ENCODE measurements around the gene SLC44A2. TPM values are rescaled to one million over a fixed set of nuclear protein-coding genes. Genes with fewer than 3 reads are reported as not detected.
A peak's percentile ranks its signal among the peaks of the same experiment; 100 is the strongest.

The SLC44A2 gene
- total and polyA plus RNA-seq, 3 experiments from 2014 or later, result 70.5 to 285 (median 88.2) TPM

DNA sequence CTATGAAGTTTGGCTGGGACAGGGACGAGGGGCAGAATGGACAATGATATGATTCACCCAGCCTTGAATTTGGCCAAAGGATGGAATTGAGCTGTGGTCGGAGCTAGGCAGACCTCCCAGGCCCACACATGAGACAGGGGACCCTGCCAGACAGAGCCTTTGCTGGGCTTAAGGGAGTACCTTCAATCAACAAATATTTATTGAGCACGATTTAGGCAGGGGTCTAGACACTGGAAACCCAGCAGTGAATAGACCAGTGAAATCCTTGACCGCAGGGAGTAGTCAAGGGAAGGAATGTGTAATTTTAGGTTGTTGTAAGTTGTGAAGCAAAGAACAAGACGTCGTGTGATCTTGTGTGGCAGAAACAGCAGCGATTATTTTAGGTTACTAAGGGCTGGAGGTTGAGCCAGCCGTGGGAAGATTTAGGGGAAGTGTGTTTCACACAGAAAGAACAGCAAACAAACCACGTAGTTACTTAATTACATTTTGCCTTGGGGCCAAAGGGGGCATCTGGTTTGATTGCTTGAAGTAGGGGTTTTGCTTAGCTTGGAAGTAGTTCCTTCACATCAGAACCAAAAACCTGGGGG is 21.4 kb upstream of the SLC44A2 start:
- ChIA-PET POLR2A (interaction anchor here (0.6 to 3.7 kb wide), 13 partner anchors 7 to 357 kb away, joined by 3 to 28 read pairs (median 5); partner anchors contain the start of gene TMED1), CTCF (interaction anchor here (1.0 to 8.4 kb wide), 5 partner anchors 15 to 96 kb away, joined by 3 to 76 read pairs (median 19); no protein-coding TSS in a partner anchor)
- peaks cover 22% of the 10 kb centered on the region for H3K4me1 ChIP-seq (ENCODE audit: insufficient read depth, low read length)
- H3K9me3 ChIP-seq (ENCODE audit: low read length), result no peaks in the 10 kb centered on the region
- H3K4me3 ChIP-seq (ENCODE audit: low read length), result peak overlapping the region; percentile 84
- H3K27ac Mint-ChIP-seq, result peak overlapping the region; percentile 75 to 99 (median 98)
- no peaks in the 10 kb centered on the region for H3K9me3 Mint-ChIP-seq
- peaks cover 23 to 46% (median 29%) of the 10 kb centered on the region in 3 donors for H3K4me1 Mint-ChIP-seq
- H3K4me3 Mint-ChIP-seq, result peak overlapping the region; percentile 97 to 99 (median 99)
- peak overlapping the region; percentile 89 for H3K27ac ChIP-seq (ENCODE audit: low read depth, low read length)
- H3K27me3 ChIP-seq (ENCODE audit: insufficient read depth, low read length, poor library complexity, severe bottlenecking), result no peaks in the 10 kb centered on the region
- H3K27me3 Mint-ChIP-seq, result no peaks in the 10 kb centered on the region
- no peaks in the 10 kb centered on the region for H3K36me3 ChIP-seq (ENCODE audit: insufficient read depth, low read length)
- DNase-seq, result peak in 4 of 5 donors; percentile 10 to 74 (median 58)
- peaks cover 0 to 15% (median 2%) of the 10 kb centered on the region in 3 donors for H3K36me3 Mint-ChIP-seq

- H3K27ac Mint-ChIP-seq, result peak overlapping the region; percentile 75 to 99 (median 98)
- Histone ChIP-seq H3K4me1 (ENCODE audit: insufficient read depth, low read length) (peaks cover 22% of the 10 kb centered on the region), H3K36me3 (ENCODE audit: insufficient read depth, low read length) (no peaks in the 10 kb centered on the region), H3K9me3 (ENCODE audit: low read length) (no peaks in the 10 kb centered on the region), H3K27me3 (ENCODE audit: insufficient read depth, low read length, poor library complexity, severe bottlenecking) (no peaks in the 10 kb centered on the region), H3K4me3 (ENCODE audit: low read length) (peak overlapping the region; percentile 29), H3K27ac (ENCODE audit: low read depth, low read length) (peak overlapping the region; percentile 89)
- H3K9me3 Mint-ChIP-seq, result no peaks in the 10 kb centered on the region
- H3K27me3 Mint-ChIP-seq, result no peaks in the 10 kb centered on the region
- DNase-seq, result peak in 1 of 5 donors; percentile 9
- POLR2A ChIA-PET, result interaction anchor here (0.6 to 3.7 kb wide), 11 partner anchors 7 to 357 kb away, joined by 3 to 28 read pairs (median 5); partner anchors contain the start of gene TMED1
- H3K36me3 Mint-ChIP-seq, result peaks cover 0 to 15% (median 2%) of the 10 kb centered on the region in 3 donors
- peak overlapping the region; percentile 97 to 99 (median 99) for H3K4me3 Mint-ChIP-seq
- H3K4me1 Mint-ChIP-seq, result peaks cover 23 to 46% (median 29%) of the 10 kb centered on the region in 3 donors
- CTCF ChIA-PET, result interaction anchor here (1.3 to 8.4 kb wide), 4 partner anchors 14 to 95 kb away, joined by 4 to 76 read pairs (median 28); no protein-coding TSS in a partner anchor
These were observed 20.8 kb upstream of the SLC44A2 start for GRCh38 chr19:10604460-10604980.

DNA sequence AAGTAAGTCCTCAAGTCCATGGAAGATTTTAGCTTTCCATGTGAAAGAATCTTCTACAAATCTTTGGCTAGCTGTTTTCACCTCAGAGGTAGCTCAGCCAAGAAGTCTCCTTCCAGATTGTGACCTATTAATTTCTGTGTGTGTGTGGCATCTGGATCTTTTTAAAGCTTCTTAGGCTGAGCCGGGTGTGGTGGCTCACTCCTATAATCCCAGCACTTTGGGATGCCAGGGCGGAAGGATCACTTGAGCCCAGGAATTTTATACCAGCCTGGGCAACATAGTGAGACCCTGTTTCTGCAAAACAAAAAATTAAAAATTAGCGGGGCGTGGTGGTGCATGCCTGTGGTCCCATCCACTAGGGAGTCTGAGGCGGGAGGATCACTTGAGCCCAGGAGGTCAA is 13.4 kb upstream of the SLC44A2 start:
- DNase-seq, result no peak
- Histone ChIP-seq H3K36me3 (ENCODE audit: insufficient read depth, low read length) (no peaks in the 10 kb centered on the region), H3K27ac (ENCODE audit: low read depth, low read length) (no peak overlapping the region), H3K9me3 (ENCODE audit: low read length) (no peaks in the 10 kb centered on the region), H3K4me3 (ENCODE audit: low read length) (no peak overlapping the region), H3K27me3 (ENCODE audit: insufficient read depth, low read length, poor library complexity, severe bottlenecking) (no peaks in the 10 kb centered on the region), H3K4me1 (ENCODE audit: insufficient read depth, low read length) (peaks cover 15% of the 10 kb centered on the region)
- Mint-ChIP-seq H3K4me1 (peaks cover 25 to 50% (median 28%) of the 10 kb centered on the region in 3 donors), H3K4me3 (no peak overlapping the region), H3K27ac (peak overlapping the region in 3 of 8 donors; percentile 7 to 52 (median 24)), H3K36me3 (peaks cover 0 to 24% (median 3%) of the 10 kb centered on the region in 3 donors), H3K27me3 (peaks cover 0 to 3% of the 10 kb centered on the region in 2 donors), H3K9me3 (no peaks in the 10 kb centered on the region)
- ChIA-PET POLR2A (interaction anchor here (1.1 kb wide), 1 partner anchor 8 kb away, joined by 5 read pairs; no protein-coding TSS in a partner anchor), CTCF (interaction anchor here (0.5 to 2.1 kb wide), 5 partner anchors 11 to 88 kb away, joined by 3 to 18 read pairs (median 3); no protein-coding TSS in a partner anchor)

DNA sequence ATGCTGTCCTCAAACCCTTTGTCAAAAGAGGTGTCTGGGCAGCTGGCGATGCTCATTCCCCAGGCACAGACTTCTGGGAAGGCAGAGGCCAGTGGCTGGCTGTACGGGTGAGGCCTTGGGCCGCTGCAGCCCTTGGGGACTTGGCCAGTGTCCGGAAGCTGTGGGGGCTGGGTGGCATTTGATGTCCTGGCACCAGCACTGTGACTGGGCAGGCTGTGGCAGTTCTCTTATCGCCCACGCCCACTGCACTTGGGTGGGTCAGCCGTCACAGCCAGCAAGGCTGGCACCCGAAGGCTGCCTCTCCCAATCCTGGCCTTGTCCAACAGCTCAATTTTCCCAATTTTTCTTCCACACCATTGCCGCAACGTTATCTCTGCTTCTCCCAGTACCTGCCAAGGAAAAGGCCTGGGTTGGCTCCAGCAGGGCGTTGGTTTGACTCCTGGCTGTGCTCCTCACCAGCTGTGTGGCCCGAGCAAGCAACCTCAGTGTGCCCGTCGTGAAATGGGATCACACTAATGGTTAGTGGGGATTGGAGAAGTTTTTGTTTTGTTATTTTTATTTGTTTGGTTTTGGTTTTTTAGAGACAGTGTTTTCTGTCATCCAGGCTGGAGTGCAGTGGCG is 12.7 kb upstream of the SLC44A2 start:
- no peak for DNase-seq
- no peak overlapping the region for H3K4me3 ChIP-seq (ENCODE audit: low read length)
- Mint-ChIP-seq H3K27me3 (peaks cover 0 to 3% of the 10 kb centered on the region in 2 donors), H3K9me3 (no peaks in the 10 kb centered on the region), H3K4me3 (peak overlapping the region in 1 of 7 donors; percentile 66), H3K4me1 (peaks cover 29 to 52% (median 30%) of the 10 kb centered on the region in 3 donors), H3K36me3 (peaks cover 0 to 25% (median 1%) of the 10 kb centered on the region in 3 donors), H3K27ac (peak overlapping the region in 3 of 8 donors; percentile 7 to 66 (median 60))
- ChIA-PET POLR2A (interaction anchor here (0.6 kb wide), 1 partner anchor 8 kb away, joined by 3 read pairs; no protein-coding TSS in a partner anchor), CTCF (interaction anchor here (0.6 to 2.1 kb wide), 4 partner anchors 10 to 32 kb away, joined by 3 to 18 read pairs (median 3); no protein-coding TSS in a partner anchor)
- H3K4me1 ChIP-seq (ENCODE audit: insufficient read depth, low read length), result peaks cover 15% of the 10 kb centered on the region
- H3K36me3 ChIP-seq (ENCODE audit: insufficient read depth, low read length), result peaks cover 4% of the 10 kb centered on the region
- H3K9me3 ChIP-seq (ENCODE audit: low read length), result no peaks in the 10 kb centered on the region
- H3K27ac ChIP-seq (ENCODE audit: low read depth, low read length), result no peak overlapping the region
- H3K27me3 ChIP-seq (ENCODE audit: insufficient read depth, low read length, poor library complexity, severe bottlenecking), result no peaks in the 10 kb centered on the region

GRCh38 chr19:10615429-10616023 is 9.8 kb upstream of the SLC44A2 start:
- Histone ChIP-seq H3K36me3 (ENCODE audit: insufficient read depth, low read length) (peaks cover 6% of the 10 kb centered on the region), H3K27me3 (ENCODE audit: insufficient read depth, low read length, poor library complexity, severe bottlenecking) (no peaks in the 10 kb centered on the region), H3K4me1 (ENCODE audit: insufficient read depth, low read length) (peaks cover 19% of the 10 kb centered on the region), H3K4me3 (ENCODE audit: low read length) (peak overlapping the region; percentile 39), H3K9me3 (ENCODE audit: low read length) (no peaks in the 10 kb centered on the region), H3K27ac (ENCODE audit: low read depth, low read length) (no peak overlapping the region)
- peaks cover 0 to 3% of the 10 kb centered on the region in 2 donors for H3K27me3 Mint-ChIP-seq
- peaks cover 0 to 33% (median 1%) of the 10 kb centered on the region in 3 donors for H3K36me3 Mint-ChIP-seq
- no peaks in the 10 kb centered on the region for H3K9me3 Mint-ChIP-seq
- H3K4me3 Mint-ChIP-seq, result peak overlapping the region in 6 of 7 donors; percentile 33 to 69 (median 60)
- DNase-seq, result no peak
- POLR2A ChIA-PET, result interaction anchor here (0.7 kb wide), 1 partner anchor 15 kb away, joined by 4 read pairs; no protein-coding TSS in a partner anchor
- peaks cover 32 to 56% (median 37%) of the 10 kb centered on the region in 3 donors for H3K4me1 Mint-ChIP-seq
- CTCF ChIA-PET, result interaction anchor here (0.6 to 1.6 kb wide), 3 partner anchors 29 to 102 kb away, joined by 3 read pairs; partner anchors contain the start of gene DNM2
- peak overlapping the region in 6 of 8 donors; percentile 59 to 96 (median 86) for H3K27ac Mint-ChIP-seq

- H3K36me3 ChIP-seq (ENCODE audit: insufficient read depth, low read length), result peaks cover 6% of the 10 kb centered on the region
- peaks cover 0 to 43% (median 3%) of the 10 kb centered on the region in 3 donors for H3K36me3 Mint-ChIP-seq
These were observed 7.8 kb upstream of the SLC44A2 start for GRCh38 chr19:10617409-10618121.

DNA sequence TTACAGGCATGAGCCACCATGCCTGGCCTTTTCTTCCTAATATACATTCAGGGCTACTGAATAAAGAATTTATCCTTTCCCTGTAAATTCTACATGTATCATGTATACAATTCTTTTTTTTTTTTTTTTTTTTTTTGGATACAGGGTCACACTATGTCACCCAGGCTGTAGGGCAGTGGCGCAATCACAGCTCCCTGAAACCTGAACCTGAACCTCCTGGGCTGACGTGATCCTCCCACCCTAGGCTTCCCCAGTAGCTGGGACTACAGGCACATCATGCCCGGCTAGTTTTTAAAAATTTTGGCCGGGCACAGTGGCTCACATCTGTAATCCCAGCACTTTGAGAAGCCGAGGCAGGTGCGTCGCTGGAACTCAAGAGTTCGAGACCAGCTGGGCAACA is 6.5 kb upstream of the SLC44A2 start:
- Histone ChIP-seq H3K4me3 (ENCODE audit: low read length) (no peak overlapping the region), H3K27me3 (ENCODE audit: insufficient read depth, low read length, poor library complexity, severe bottlenecking) (no peaks in the 10 kb centered on the region), H3K9me3 (ENCODE audit: low read length) (no peaks in the 10 kb centered on the region), H3K36me3 (ENCODE audit: insufficient read depth, low read length) (peaks cover 6% of the 10 kb centered on the region), H3K27ac (ENCODE audit: low read depth, low read length) (no peak overlapping the region), H3K4me1 (ENCODE audit: insufficient read depth, low read length) (peaks cover 31% of the 10 kb centered on the region)
- CTCF ChIA-PET, result interaction anchor here (1.6 to 5.2 kb wide), 2 partner anchors 15 to 38 kb away, joined by 5 to 19 read pairs; no protein-coding TSS in a partner anchor
- H3K27me3 Mint-ChIP-seq, result no peaks in the 10 kb centered on the region
- POLR2A ChIA-PET, result no interaction called here
- H3K9me3 Mint-ChIP-seq, result no peaks in the 10 kb centered on the region
- no peak overlapping the region for H3K4me3 Mint-ChIP-seq
- DNase-seq, result no peak
- H3K27ac Mint-ChIP-seq, result no peak overlapping the region
- H3K36me3 Mint-ChIP-seq, result peaks cover 0 to 38% (median 2%) of the 10 kb centered on the region in 3 donors
- H3K4me1 Mint-ChIP-seq, result peaks cover 41 to 61% (median 57%) of the 10 kb centered on the region in 3 donors

More at GRCh38 chr19:10617409-10618121, 7.8 kb upstream of the SLC44A2 start:
- Mint-ChIP-seq H3K27me3 (peaks cover 0 to 3% of the 10 kb centered on the region in 2 donors), H3K27ac (peak overlapping the region in 7 of 8 donors; percentile 51 to 81 (median 69)), H3K4me3 (peak overlapping the region in 2 of 7 donors; percentile 41 to 42), H3K9me3 (no peaks in the 10 kb centered on the region), H3K4me1 (peaks cover 43 to 60% (median 52%) of the 10 kb centered on the region in 3 donors)
- peaks cover 23% of the 10 kb centered on the region for H3K4me1 ChIP-seq (ENCODE audit: insufficient read depth, low read length)
- DNase-seq, result no peak
- ChIA-PET POLR2A (interaction anchor here (1.1 kb wide), 1 partner anchor 13 kb away, joined by 3 read pairs; no protein-coding TSS in a partner anchor), CTCF (interaction anchor here (0.8 to 5.2 kb wide), 5 partner anchors 14 to 134 kb away, joined by 3 to 19 read pairs (median 5); no protein-coding TSS in a partner anchor)
- H3K27ac ChIP-seq (ENCODE audit: low read depth, low read length), result peak overlapping the region; percentile 21
- H3K4me3 ChIP-seq (ENCODE audit: low read length), result no peak overlapping the region
- H3K9me3 ChIP-seq (ENCODE audit: low read length), result no peaks in the 10 kb centered on the region
- no peaks in the 10 kb centered on the region for H3K27me3 ChIP-seq (ENCODE audit: insufficient read depth, low read length, poor library complexity, severe bottlenecking)
